Hematopoietic multipotent progenitor cell treated with erythropoietin and hydrocortisone succinate and interleukin-3 and kit ligand, for 17 days (in vitro differentiated cells): ENCODE data around the gene ZNF569.
"Not testable (repeated sequence)": the region's sequence is repeated elsewhere in the genome, so short reads cannot be mapped to it uniquely, and the experiment has no call there.

Experiments used
- DNase-seq: peaks from one replicate; pipeline ENCODE4 v3.0.0-alpha.2; 2015; ENCODE audit warnings: low spot score

Gene ZNF569

GRCh38 chr19:37401078-37401477 lies 66.2 kb downstream of the ZNF569 start:
- DNase-seq = no peak

GRCh38 chr19:37391399-37391798 lies 75.8 kb downstream of the ZNF569 start:
- DNase-seq = not testable (repeated sequence)

GRCh38 chr19:37389234-37389633 lies 78.0 kb downstream of the ZNF569 start:
- no peak for DNase-seq

- peak; percentile 57 for DNase-seq
Observed at GRCh38 chr19:37370880-37371661, 96.2 kb downstream of the ZNF569 start, which contains the start of gene ZNF527. Gene ZNF527, plus strand, starts transcription at chr19:37371099. Its CDS starts 3,100 bp downstream, at chr19:37374199.

GRCh38 chr19:37370386-37370879 lies 96.8 kb downstream of the ZNF569 start:
- DNase-seq = not testable (repeated sequence)

GRCh38 chr19:37362733-37363132 lies 104.5 kb downstream of the ZNF569 start:
- DNase-seq = no peak

GRCh38 chr19:37361994-37362393 lies 105.2 kb downstream of the ZNF569 start:
- no peak for DNase-seq
